OCI-LY1 (cell line): ENCODE results near the gene MPZL3.

Source experiments
- H2AFZ ChIP-seq: fragments of 200-600 bp; sonication (generic), shearing (Covaris generic); 2 replicates; pipeline ENCODE4 v1.6.0; 2014; ENCODE audit warnings: antibody characterized with exemption, mild to moderate bottlenecking, low read length
- H3F3A ChIP-seq: fragments of 200-600 bp; sonication (generic), shearing (Covaris generic); 2 replicates; pipeline ENCODE4 v1.6.0; 2014; ENCODE audit warnings: mild to moderate bottlenecking, antibody characterized with exemption, low read length, moderate library complexity; ENCODE audit not compliant: insufficient read depth
- H3K27ac ChIP-seq: fragments of 200-600 bp; sonication (generic); 2 replicates; pipeline ENCODE4 v1.5.1; 2014; ENCODE audit warnings: low read length, mixed run types, mild to moderate bottlenecking, low read depth; ENCODE audit not compliant: poor library complexity, severe bottlenecking
- H3K27me3 ChIP-seq: fragments of 200-600 bp; sonication (generic); 2 replicates; pipeline ENCODE4 v1.6.0; 2014; ENCODE audit warnings: antibody characterized with exemption, mild to moderate bottlenecking, low read length, moderate library complexity; ENCODE audit not compliant: insufficient read depth
- H3K36me3 ChIP-seq: fragments of 200-600 bp; sonication (generic); 2 replicates; pipeline ENCODE4 v1.6.1; 2014; ENCODE audit warnings: mild to moderate bottlenecking, antibody characterized with exemption, low read length, moderate library complexity, mixed read lengths; ENCODE audit not compliant: insufficient read depth
- H3K4me1 ChIP-seq: fragments of 200-600 bp; sonication (generic); 2 replicates; pipeline ENCODE4 v1.5.1; 2014; ENCODE audit warnings: mild to moderate bottlenecking, low read length, moderate library complexity; ENCODE audit not compliant: insufficient read depth, severe bottlenecking
- H3K4me2 ChIP-seq: fragments of 200-600 bp; sonication (generic), shearing (Covaris generic); 2 replicates; pipeline ENCODE4 v1.6.1; 2014; ENCODE audit warnings: low read length
- H3K4me3 ChIP-seq: fragments of 200-600 bp; sonication (generic); 2 replicates; pipeline ENCODE4 v1.5.1; 2014; ENCODE audit warnings: low read length, low read depth, mild to moderate bottlenecking, mixed read lengths; ENCODE audit not compliant: poor library complexity, severe bottlenecking
- H3K79me2 ChIP-seq: fragments of 200-600 bp; shearing (Covaris generic); 2 replicates; pipeline ENCODE4 v1.6.1; 2016; ENCODE audit warnings: mixed run types, low read length, mixed read lengths; ENCODE audit not compliant: insufficient read depth
- H3K9ac ChIP-seq: fragments of 200-600 bp; sonication (generic), shearing (Covaris generic); 2 replicates; pipeline ENCODE4 v1.6.1; 2014; ENCODE audit warnings: mild to moderate bottlenecking, low read length, mixed read lengths
- H3K9me2 ChIP-seq: fragments of 200-600 bp; sonication (generic), shearing (Covaris generic); 2 replicates; pipeline ENCODE4 v1.6.1; 2014; ENCODE audit warnings: low read depth, mild to moderate bottlenecking, low read length, mixed read lengths
- H3K9me3 ChIP-seq: fragments of 200-600 bp; shearing (Covaris generic); 2 replicates; pipeline ENCODE4 v1.6.1; 2014; ENCODE audit warnings: low read length, mixed read lengths
- H4K20me1 ChIP-seq: fragments of 200-600 bp; sonication (generic), shearing (Covaris generic); 2 replicates; pipeline ENCODE4 v1.6.0; 2016; ENCODE audit warnings: mild to moderate bottlenecking, low read length; ENCODE audit not compliant: insufficient read depth
- EZH2 ChIP-seq: fragments of 200-600 bp; sonication (generic), shearing (Covaris generic); IDR thresholded peaks from 2 replicates; pipeline ENCODE4 v1.8.0; 2017; ENCODE audit warnings: borderline replicate concordance, mixed run types, mild to moderate bottlenecking, antibody characterized with exemption, low read length, moderate library complexity, mixed read lengths
- TF ChIP-seq, protein P1 (sequence below): fragments of 200-600 bp; sonication (generic), shearing (Covaris generic); IDR thresholded peaks from 2 replicates; pipeline ENCODE4 v1.5.1; 2017; ENCODE audit warnings: mild to moderate bottlenecking, antibody characterized with exemption, low read length, moderate library complexity, mixed read lengths

The MPZL3 gene

DNA sequence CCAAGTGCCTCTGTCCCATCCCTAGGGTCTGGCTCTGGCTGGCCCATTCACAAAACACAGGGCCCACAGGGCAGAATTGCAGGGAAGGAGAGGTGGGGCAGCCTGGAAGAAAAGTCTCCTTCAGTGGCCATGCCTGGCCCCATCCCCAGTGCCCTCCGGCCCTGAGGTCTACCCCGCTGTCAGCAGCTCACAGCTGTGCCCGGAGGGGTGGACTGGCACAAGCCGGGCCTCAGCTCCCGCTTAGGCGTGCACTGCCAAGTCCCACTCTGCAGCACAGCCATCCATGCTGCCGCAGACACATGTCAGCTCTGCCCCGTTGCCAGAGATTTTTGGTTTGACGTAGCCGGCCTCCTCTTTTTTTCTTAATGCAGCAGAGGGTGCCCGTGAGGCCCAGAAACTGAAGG lies 71.9 kb downstream of the MPZL3 start:
- no peaks in the 10 kb centered on the region for H3K9me3 ChIP-seq
- no peaks in the 10 kb centered on the region for H3K79me2 ChIP-seq
- H4K20me1 ChIP-seq, result no peaks in the 10 kb centered on the region
- no peaks in the 10 kb centered on the region for H3K9me2 ChIP-seq
- H3F3A ChIP-seq, result no peaks in the 10 kb centered on the region
- H3K27me3 ChIP-seq, result no peaks in the 10 kb centered on the region
- peak overlapping the region; percentile 17; the same call in 1 of the 2 replicates for H3K4me2 ChIP-seq
- H3K4me3 ChIP-seq, result no peak overlapping the region
- H3K27ac ChIP-seq, result no peak overlapping the region
- peaks cover 5% of the 10 kb centered on the region for H3K4me1 ChIP-seq
- H3K9ac ChIP-seq, result no peak overlapping the region
- no peaks in the 10 kb centered on the region for H3K36me3 ChIP-seq
- no peak overlapping the region for H2AFZ ChIP-seq
- no peak for TF ChIP-seq EZH2
- TF ChIP-seq, protein P1, sequence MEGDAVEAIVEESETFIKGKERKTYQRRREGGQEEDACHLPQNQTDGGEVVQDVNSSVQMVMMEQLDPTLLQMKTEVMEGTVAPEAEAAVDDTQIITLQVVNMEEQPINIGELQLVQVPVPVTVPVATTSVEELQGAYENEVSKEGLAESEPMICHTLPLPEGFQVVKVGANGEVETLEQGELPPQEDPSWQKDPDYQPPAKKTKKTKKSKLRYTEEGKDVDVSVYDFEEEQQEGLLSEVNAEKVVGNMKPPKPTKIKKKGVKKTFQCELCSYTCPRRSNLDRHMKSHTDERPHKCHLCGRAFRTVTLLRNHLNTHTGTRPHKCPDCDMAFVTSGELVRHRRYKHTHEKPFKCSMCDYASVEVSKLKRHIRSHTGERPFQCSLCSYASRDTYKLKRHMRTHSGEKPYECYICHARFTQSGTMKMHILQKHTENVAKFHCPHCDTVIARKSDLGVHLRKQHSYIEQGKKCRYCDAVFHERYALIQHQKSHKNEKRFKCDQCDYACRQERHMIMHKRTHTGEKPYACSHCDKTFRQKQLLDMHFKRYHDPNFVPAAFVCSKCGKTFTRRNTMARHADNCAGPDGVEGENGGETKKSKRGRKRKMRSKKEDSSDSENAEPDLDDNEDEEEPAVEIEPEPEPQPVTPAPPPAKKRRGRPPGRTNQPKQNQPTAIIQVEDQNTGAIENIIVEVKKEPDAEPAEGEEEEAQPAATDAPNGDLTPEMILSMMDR, result no peak

DNA sequence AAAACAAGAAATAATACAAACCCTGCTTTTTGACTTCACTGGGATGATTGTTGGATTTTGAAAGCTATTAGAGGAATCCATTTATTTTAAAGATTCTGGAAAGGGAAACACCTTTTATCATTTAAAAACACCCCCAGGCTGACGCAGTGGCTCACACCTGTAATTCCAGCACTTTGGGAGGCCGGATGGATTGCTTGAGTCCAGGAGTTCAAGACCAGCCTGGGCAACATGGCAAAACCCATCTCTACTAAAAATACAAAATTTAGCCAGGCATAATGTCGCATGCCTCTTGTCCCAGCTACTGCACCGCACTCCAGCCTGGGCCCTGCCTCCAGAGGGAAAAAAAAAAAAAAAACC lies 75.4 kb downstream of the MPZL3 start:
- Histone ChIP-seq H3K4me3 (no peak overlapping the region), H3K27me3 (no peaks in the 10 kb centered on the region), H3K4me1 (peaks cover 5% of the 10 kb centered on the region), H3K9ac (no peak overlapping the region), H3K36me3 (no peaks in the 10 kb centered on the region), H2AFZ (no peak overlapping the region), H4K20me1 (no peaks in the 10 kb centered on the region), H3K27ac (no peak overlapping the region), H3K9me3 (no peaks in the 10 kb centered on the region), H3K4me2 (no peak overlapping the region), H3K9me2 (no peaks in the 10 kb centered on the region), H3F3A (no peaks in the 10 kb centered on the region), H3K79me2 (no peaks in the 10 kb centered on the region)
- TF ChIP-seq, protein P1, result no peak
- TF ChIP-seq EZH2, result no peak
